HCT116 (cell line): ENCODE data around the gene PLPPR3. TPM values are rescaled to one million over a fixed set of nuclear protein-coding genes. Genes with fewer than 3 reads are reported as not detected.

Source experiments
- ATAC-seq: fragments of 200-7000 bp; cut with Tn5 transposase; 2 replicates; pipeline ENCODE4 v1.9.1; 2020; ENCODE audit warnings: mild to moderate bottlenecking, moderate library complexity
- BruUV-seq: library from RNA; stranded (reverse); fragments of 400-500 nt; replicated peaks from 2 replicates; lab custom pipeline; 2021; lab: Mats Ljungman, UMichigan
- CTCF ChIA-PET: fragments of 300-600 bp; sonication (Branson Sonifier 250); formaldehyde crosslinking; loops from one replicate; lab custom pipeline; 2021; ENCODE audit warnings: antibody characterized with exemption; lab: Charles Lee
- POLR2A ChIA-PET: fragments of 300-600, 350-600 bp; sonication (Branson Sonifier 250); formaldehyde crosslinking; loops from one replicate; lab custom pipeline; 2021; ENCODE audit warnings: antibody characterized with exemption; lab: Charles Lee
- RAD21 ChIA-PET, 2 experiments: fragments of 300-600 bp; sonication (Branson Sonifier 250); formaldehyde crosslinking; loops; one replicate each; lab custom pipeline; 2023; ENCODE audit warnings: low total read pairs in 2 of 2; ENCODE audit not compliant: uncharacterized antibody in 2 of 2, unreplicated experiment in 2 of 2, low non-redundant PET in 1 of 2; lab: Charles Lee
- DNase-seq: peaks from one replicate; pipeline ENCODE4 v3.0.0-alpha.2; 2010; ENCODE audit warnings: low read depth, low spot score
- H2AFZ ChIP-seq: fragments of 200-600 bp; shearing (Covaris generic), sonication (generic); 2 replicates; pipeline ENCODE4 v1.6.1; 2017; ENCODE audit warnings: low read depth, mixed run types, mixed read lengths, antibody characterized with exemption, low read length; ENCODE audit not compliant: poor library complexity, severe bottlenecking
- H3K27ac ChIP-seq: 2 replicates; pipeline ENCODE4 v1.5.1; 2012; ENCODE audit warnings: low read depth, low read length
- H3K27me3 ChIP-seq: fragments of 200-600 bp; sonication (generic); 2 replicates; pipeline ENCODE4 v1.6.1; 2016; ENCODE audit warnings: mixed run types, low read length, mixed read lengths; ENCODE audit not compliant: insufficient read depth
- H3K36me3 ChIP-seq, 2 experiments: fragments of 200-500 bp in 1 of 2; fragments of 200-600 bp in 1 of 2; sonication (Bioruptor generic) in 1 of 2; sonication (generic) in 1 of 2; 2 replicates each; pipeline versions ENCODE4 v1.5.1 to v1.6.1; 2014 to 2016; ENCODE audit warnings: low read length in 2 of 2, inconsistent platforms in 1 of 2, mixed read lengths in 1 of 2, mixed run types in 1 of 2; ENCODE audit not compliant: insufficient read depth in 2 of 2, control insufficient read depth in 1 of 2
- H3K4me1 ChIP-seq, 2 experiments: fragments of 200-600 bp in 1 of 2; sonication (generic) in 1 of 2; 2 replicates each; pipeline versions ENCODE4 v1.5.1 to v1.6.1; 2012 to 2017; ENCODE audit warnings: low read length in 2 of 2, inconsistent platforms in 1 of 2, mild to moderate bottlenecking in 1 of 2, mixed read lengths in 1 of 2, mixed run types in 1 of 2, moderate library complexity in 1 of 2; ENCODE audit not compliant: insufficient read depth in 2 of 2, control insufficient read depth in 1 of 2
- H3K4me2 ChIP-seq: fragments of 200-600 bp; sonication (generic); 2 replicates; pipeline ENCODE4 v1.6.1; 2017; ENCODE audit warnings: mixed run types, low read length, mixed read lengths
- H3K4me3 ChIP-seq, 2 experiments: fragments of 200-600 bp in 1 of 2; sonication (generic) in 1 of 2; replicated peaks in 1 of 2; 2 replicates each; pipeline ENCODE4 v1.5.1; 2011 to 2016; ENCODE audit warnings: low read length in 2 of 2, control low read depth in 1 of 2, low read depth in 1 of 2, mild to moderate bottlenecking in 1 of 2, mixed read lengths in 1 of 2, mixed run types in 1 of 2
- H3K79me2 ChIP-seq: fragments of 200-600 bp; sonication (generic); 2 replicates; pipeline ENCODE4 v1.6.1; 2017; ENCODE audit warnings: mild to moderate bottlenecking, mixed run types, low read length, moderate library complexity, mixed read lengths; ENCODE audit not compliant: insufficient read depth
- H3K9ac ChIP-seq: fragments of 200-600 bp; sonication (generic); 2 replicates; pipeline ENCODE4 v1.6.1; 2016; ENCODE audit warnings: low read length, mixed read lengths
- H3K9me2 ChIP-seq: fragments of 200-600 bp; sonication (generic), shearing (Covaris generic); 2 replicates; pipeline ENCODE4 v1.6.1; 2017; ENCODE audit warnings: mixed run types, mild to moderate bottlenecking, moderate library complexity; ENCODE audit not compliant: insufficient read depth
- H3K9me3 ChIP-seq, 2 experiments: fragments of 200-500 bp in 1 of 2; fragments of 200-600 bp in 1 of 2; sonication (Bioruptor generic) in 1 of 2; sonication (generic) in 1 of 2; 2 replicates each; pipeline ENCODE4 v1.6.1; 2014 to 2017; ENCODE audit warnings: low read length in 2 of 2, mixed read lengths in 2 of 2, inconsistent platforms in 1 of 2, low read depth in 1 of 2, mild to moderate bottlenecking in 1 of 2, mixed run types in 1 of 2, moderate library complexity in 1 of 2; ENCODE audit not compliant: control insufficient read depth in 1 of 2, insufficient read depth in 1 of 2
- H4K20me1 ChIP-seq: fragments of 200-600 bp; sonication (generic), shearing (Covaris generic); 2 replicates; pipeline ENCODE4 v1.6.1; 2017; ENCODE audit warnings: mixed run types, mild to moderate bottlenecking, moderate library complexity; ENCODE audit not compliant: insufficient read depth
- ELF1 ChIP-seq: IDR thresholded peaks from 2 replicates; pipeline ENCODE4 v1.6.1; 2012; ENCODE audit warnings: low read depth, borderline replicate concordance
- EZH2phosphoT487 ChIP-seq: fragments of 200-600 bp; IDR thresholded peaks from 2 replicates; pipeline ENCODE4 v1.6.1; 2018; ENCODE audit warnings: antibody characterized with exemption, borderline replicate concordance
- JUND ChIP-seq: IDR thresholded peaks from 2 replicates; pipeline ENCODE4 v1.6.1; 2012
- POLR2A ChIP-seq: IDR thresholded peaks from 2 replicates; pipeline ENCODE4 v1.7.0; 2011; ENCODE audit warnings: borderline replicate concordance; ENCODE audit not compliant: insufficient read depth, insufficient read length; ENCODE audit errors: extremely low read depth
- RAD21 ChIP-seq: IDR thresholded peaks from 2 replicates; pipeline ENCODE4 v1.6.1; 2012; ENCODE audit warnings: low read depth, mild to moderate bottlenecking
- intact Hi-C: fragments of 100-400 bp; cut with micrococcal nuclease; formaldehyde crosslinking; loops from 2 replicates; pipeline ENCODE4 v1.10.0; 2022
- total RNA-seq: library from RNA; stranded (reverse); gene quantifications from one replicate; pipeline ENCODE4 v1.2.1, GENCODE V29; 2021; ENCODE audit not compliant: unreplicated experiment

PLPPR3 gene
- total RNA-seq, 1 experiment from 2014 or later, result 0.27 TPM

GRCh38 chr19:802498-803098, 19.2 kb downstream of the PLPPR3 start (continued):
- TF ChIP-seq ELF1, result no peak
- TF ChIP-seq, all 23 proteins: peak for 0

DNA sequence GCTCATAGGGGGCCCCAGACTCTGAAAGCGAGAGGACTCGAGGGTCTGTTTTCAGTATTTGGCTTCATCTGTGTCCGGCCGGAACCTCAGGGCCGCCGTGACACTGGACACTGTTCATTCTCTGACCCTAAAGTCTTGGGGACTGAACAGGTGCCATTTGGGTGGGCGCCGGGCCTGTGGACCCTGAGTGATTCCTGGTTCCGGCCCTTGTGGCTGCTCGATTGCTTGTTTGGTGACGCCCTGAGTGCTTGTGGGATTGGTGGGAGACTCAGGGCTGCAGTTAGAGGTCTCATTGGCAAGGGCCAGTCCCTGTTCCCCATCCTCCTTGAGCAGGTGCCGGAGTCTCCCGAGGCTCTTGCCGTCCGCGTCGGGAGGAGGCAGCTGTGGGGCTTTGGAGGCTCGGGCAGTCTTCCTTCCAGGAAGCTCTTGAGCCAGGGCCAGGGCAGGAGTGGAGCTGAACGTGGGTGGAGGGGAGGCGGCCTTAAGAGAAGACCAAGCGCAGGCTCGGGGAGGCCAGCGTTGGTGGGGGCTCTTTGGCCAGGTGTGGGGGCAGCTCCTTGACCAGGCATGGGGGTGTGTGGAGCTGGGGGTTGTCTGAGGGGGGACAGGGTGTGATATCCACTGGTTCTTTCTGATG, 19.8 kb downstream of the PLPPR3 start:
- 0 out of 2 replicates have a peak overlapping the region, but pooled peaks have one; percentile 12 for H3K9ac ChIP-seq
- no peak overlapping the region for H3K4me2 ChIP-seq
- intact Hi-C loops, result no loop called here
- ChIA-PET CTCF (no interaction called here), POLR2A (interaction anchor here (0.6 to 0.8 kb wide), 2 partner anchors 51 to 99 kb away, joined by 3 to 4 read pairs; no protein-coding TSS in a partner anchor), RAD21 (no interaction called here)
- H3K4me1 ChIP-seq, result peaks cover 17 to 30% of the 10 kb centered on the region in 2 experiments
- no TSS peak for BruUV-seq
- H3K27me3 ChIP-seq, result no peaks in the 10 kb centered on the region
- peaks cover 47 to 85% of the 10 kb centered on the region in 2 experiments; a peak in 3 of 4 replicates for H3K36me3 ChIP-seq
- H3K79me2 ChIP-seq, result peaks cover 92% of the 10 kb centered on the region
- DNase-seq (no peak), ATAC-seq (no peak)
- H3K27ac ChIP-seq, result peak overlapping the region; percentile 53; the same call in 1 of the 2 replicates
- H3K9me2 ChIP-seq, result no peaks in the 10 kb centered on the region
- no peak overlapping the region for H3K4me3 ChIP-seq
- H2AFZ ChIP-seq, result no peak overlapping the region
- TF ChIP-seq POLR2A, result no peak
- TF ChIP-seq EZH2phosphoT487, result no peak
- no peak for TF ChIP-seq JUND
- no peak for TF ChIP-seq RAD21
- H3K9me3 ChIP-seq, result no peaks in the 10 kb centered on the region
- peaks cover 65% of the 10 kb centered on the region; the same call in 1 of the 2 replicates for H4K20me1 ChIP-seq
